Vagina (tissue), 2 donors: ENCODE data around the gene EXOC6B. TPM values are rescaled to one million over a fixed set of nuclear protein-coding genes. Genes with fewer than 3 reads are reported as not detected.

ENCODE experiments used
- DNase-seq, 2 donors: peaks; one replicate each; pipeline ENCODE4 v3.0.0-alpha.2; 2017; ENCODE audit errors: extremely low spot score in 2 of 2
- H3K27ac ChIP-seq: fragments of 200-600 bp; sonication (generic); one replicate; pipeline ENCODE4 v1.5.1; 2019
- H3K27me3 ChIP-seq: fragments of 200-600 bp; sonication (generic); one replicate; pipeline ENCODE4 v1.5.1; 2019
- H3K36me3 ChIP-seq, 2 donors: fragments of 200-600 bp; sonication (generic); one replicate each; pipeline ENCODE4 v1.5.1; 2017 to 2019
- H3K4me1 ChIP-seq: fragments of 200-600 bp; sonication (generic); one replicate; pipeline ENCODE4 v1.5.1; 2019
- H3K4me3 ChIP-seq, 2 donors: fragments of 200-600 bp; sonication (generic); 1 replicate in 1 of 2; 2 replicates in 1 of 2; pipeline ENCODE4 v1.5.1; 2016 to 2019
- H3K9me3 ChIP-seq: fragments of 200-600 bp; sonication (generic); one replicate; pipeline ENCODE4 v1.5.1; 2019
- POLR2A ChIP-seq, 2 donors: fragments of 450-650 bp; IDR thresholded peaks; one replicate each; pipeline ENCODE4 v1.6.1; 2017; ENCODE audit warnings: antibody characterized with exemption in 2 of 2, mild to moderate bottlenecking in 2 of 2, moderate library complexity in 2 of 2
- POLR2AphosphoS5 ChIP-seq, 2 donors: sonication (generic); formaldehyde crosslinking; IDR thresholded peaks; one replicate each; pipeline ENCODE4 v1.9.0; 2017; ENCODE audit warnings: antibody characterized with exemption in 2 of 2, mild to moderate bottlenecking in 2 of 2, low read depth in 1 of 2; ENCODE audit not compliant: insufficient read depth in 1 of 2
- intact Hi-C: fragments of 100-400 bp; cut with DNase I; formaldehyde crosslinking; loops from one replicate; pipeline ENCODE4 v1.15.1; 2023
- total RNA-seq: library from RNA; depleted of rRNA; stranded (reverse); fragments of >200 nt; gene quantifications from one replicate; pipeline ENCODE4 v1.2.3, GENCODE V29; 2016
- TF ChIP-seq, protein P1 (sequence below), 3 experiments: fragments of 450-650 bp in 2 of 3; fragments of 200-600 bp in 1 of 3; sonication (generic) in 1 of 3; IDR thresholded peaks; one replicate each; pipeline ENCODE4 v1.5.1; 2017 to 2019; ENCODE audit warnings: antibody characterized with exemption in 3 of 3, mild to moderate bottlenecking in 2 of 3, moderate library complexity in 2 of 3

The EXOC6B gene
- total RNA-seq, 1 donor from 2014 or later = 41.5 TPM

GRCh38 chr2:72254831-72255451 lies 570.9 kb downstream of the EXOC6B start:
- Histone ChIP-seq H3K27ac (no peak overlapping the region), H3K36me3 (no peaks in the 10 kb centered on the region), H3K4me1 (no peaks in the 10 kb centered on the region), H3K27me3 (no peaks in the 10 kb centered on the region), H3K4me3 (no peak overlapping the region), H3K9me3 (no peaks in the 10 kb centered on the region)
- DNase-seq = no peak
- TF ChIP-seq, protein P1, sequence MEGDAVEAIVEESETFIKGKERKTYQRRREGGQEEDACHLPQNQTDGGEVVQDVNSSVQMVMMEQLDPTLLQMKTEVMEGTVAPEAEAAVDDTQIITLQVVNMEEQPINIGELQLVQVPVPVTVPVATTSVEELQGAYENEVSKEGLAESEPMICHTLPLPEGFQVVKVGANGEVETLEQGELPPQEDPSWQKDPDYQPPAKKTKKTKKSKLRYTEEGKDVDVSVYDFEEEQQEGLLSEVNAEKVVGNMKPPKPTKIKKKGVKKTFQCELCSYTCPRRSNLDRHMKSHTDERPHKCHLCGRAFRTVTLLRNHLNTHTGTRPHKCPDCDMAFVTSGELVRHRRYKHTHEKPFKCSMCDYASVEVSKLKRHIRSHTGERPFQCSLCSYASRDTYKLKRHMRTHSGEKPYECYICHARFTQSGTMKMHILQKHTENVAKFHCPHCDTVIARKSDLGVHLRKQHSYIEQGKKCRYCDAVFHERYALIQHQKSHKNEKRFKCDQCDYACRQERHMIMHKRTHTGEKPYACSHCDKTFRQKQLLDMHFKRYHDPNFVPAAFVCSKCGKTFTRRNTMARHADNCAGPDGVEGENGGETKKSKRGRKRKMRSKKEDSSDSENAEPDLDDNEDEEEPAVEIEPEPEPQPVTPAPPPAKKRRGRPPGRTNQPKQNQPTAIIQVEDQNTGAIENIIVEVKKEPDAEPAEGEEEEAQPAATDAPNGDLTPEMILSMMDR (IDR thresholded peaks at IDR 0.05) = no peak
- TF ChIP-seq POLR2A (IDR thresholded peaks at IDR 0.05) (no peak), POLR2AphosphoS5 (IDR thresholded peaks at IDR 0.05; ENCODE audit: insufficient read depth in 1 of 2, low read depth in 1 of 2) (no peak)
- intact Hi-C loops = no loop called here

DNA sequence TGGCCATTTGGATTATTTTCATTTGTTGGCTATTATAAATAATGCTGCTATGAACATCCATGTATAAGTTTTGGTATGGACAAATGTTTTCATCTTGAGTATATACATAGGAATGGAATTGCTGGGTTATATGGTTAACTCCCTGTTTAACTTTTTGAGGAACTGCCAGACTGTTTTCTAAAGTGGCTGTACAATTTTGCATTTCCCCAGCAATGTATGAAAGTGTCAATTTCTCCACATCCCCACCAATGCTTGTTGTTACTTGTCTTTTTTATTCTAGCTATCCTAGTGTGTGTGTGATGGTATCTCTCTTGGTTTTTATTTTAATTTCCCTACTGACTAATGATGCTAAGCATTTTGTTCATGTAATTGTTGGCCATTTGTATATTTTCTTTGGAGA lies 587.5 kb downstream of the EXOC6B start:
- no peak for DNase-seq
- no peak overlapping the region for H3K27ac ChIP-seq
- TF ChIP-seq POLR2AphosphoS5 (IDR thresholded peaks at IDR 0.05; ENCODE audit: insufficient read depth in 1 of 2, low read depth in 1 of 2) = no peak
- TF ChIP-seq, protein P1 (IDR thresholded peaks at IDR 0.05) = no peak
- peaks cover 17% of the 10 kb centered on the region for H3K4me1 ChIP-seq
- no peaks in the 10 kb centered on the region for H3K36me3 ChIP-seq
- H3K9me3 ChIP-seq = no peaks in the 10 kb centered on the region
- intact Hi-C loops = no loop called here
- H3K4me3 ChIP-seq = no peak overlapping the region
- H3K27me3 ChIP-seq = no peaks in the 10 kb centered on the region

DNA sequence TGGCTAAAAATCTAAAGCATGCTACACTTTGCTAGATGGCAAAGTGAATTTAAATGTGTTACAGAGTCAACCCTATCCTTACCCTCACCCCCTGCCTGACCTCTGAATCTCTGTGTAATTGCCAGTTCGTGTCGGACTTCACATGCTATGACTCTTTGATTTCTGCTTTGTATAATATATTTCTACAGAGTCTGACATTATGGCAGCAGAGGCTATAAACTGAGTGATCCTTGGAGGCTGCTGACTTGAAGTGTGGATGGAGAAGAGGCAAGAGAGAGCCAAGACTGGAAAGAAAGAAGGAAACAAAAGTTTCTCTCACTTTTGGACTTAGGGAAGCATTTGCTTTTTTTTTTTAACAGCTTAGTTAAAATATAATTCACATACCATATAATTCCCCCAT lies 588.3 kb downstream of the EXOC6B start:
- H3K9me3 ChIP-seq = no peaks in the 10 kb centered on the region
- no peak overlapping the region for H3K4me3 ChIP-seq
- H3K27ac ChIP-seq = no peak overlapping the region
- intact Hi-C loops = no loop called here
- TF ChIP-seq POLR2A (IDR thresholded peaks at IDR 0.05) (no peak), POLR2AphosphoS5 (IDR thresholded peaks at IDR 0.05; ENCODE audit: insufficient read depth in 1 of 2, low read depth in 1 of 2) (no peak)
- TF ChIP-seq, protein P1 (IDR thresholded peaks at IDR 0.05) = no peak
- H3K27me3 ChIP-seq = no peaks in the 10 kb centered on the region
- DNase-seq = no peak
- peaks cover 17% of the 10 kb centered on the region for H3K4me1 ChIP-seq
- no peaks in the 10 kb centered on the region for H3K36me3 ChIP-seq

DNA sequence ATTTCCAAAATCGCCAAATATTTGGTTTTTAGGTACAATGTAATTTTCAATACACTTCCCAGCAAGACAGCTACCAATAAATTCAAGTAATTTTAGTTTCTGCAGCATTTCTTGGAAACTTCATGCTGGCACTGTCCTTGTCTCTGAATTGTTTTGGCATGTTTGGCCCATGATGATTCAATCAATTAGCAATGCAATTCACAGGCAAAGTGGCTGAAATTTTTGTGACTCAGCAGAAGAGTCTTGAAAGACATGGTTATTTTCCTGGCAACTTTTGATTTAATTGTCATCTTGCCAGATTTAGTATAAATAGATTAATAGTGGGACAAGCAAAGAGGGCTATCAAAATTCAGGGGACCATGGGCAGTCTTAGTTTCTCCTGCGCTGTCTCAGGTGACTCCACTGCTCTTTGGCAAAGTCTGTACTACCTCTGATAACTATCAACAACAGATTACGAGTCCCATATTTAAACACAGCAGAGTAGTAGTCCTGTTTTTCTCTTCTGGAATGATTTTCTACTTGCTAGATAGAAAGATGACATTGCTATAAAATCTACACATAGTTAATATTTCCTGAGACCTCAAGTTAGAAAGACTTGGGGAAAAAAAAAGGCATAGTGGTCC lies 589.3 kb downstream of the EXOC6B start:
- TF ChIP-seq POLR2AphosphoS5 (IDR thresholded peaks at IDR 0.05; ENCODE audit: insufficient read depth in 1 of 2, low read depth in 1 of 2) = peak in 1 of 2 donors; percentile 20
- TF ChIP-seq POLR2A (IDR thresholded peaks at IDR 0.05) = no peak
- no peaks in the 10 kb centered on the region for H3K9me3 ChIP-seq
- no peaks in the 10 kb centered on the region for H3K27me3 ChIP-seq
- peaks cover 17% of the 10 kb centered on the region for H3K4me1 ChIP-seq
- no peak overlapping the region for H3K27ac ChIP-seq
- H3K36me3 ChIP-seq = no peaks in the 10 kb centered on the region
- H3K4me3 ChIP-seq = no peak overlapping the region
- no peak for DNase-seq
- intact Hi-C loops = no loop called here

DNA sequence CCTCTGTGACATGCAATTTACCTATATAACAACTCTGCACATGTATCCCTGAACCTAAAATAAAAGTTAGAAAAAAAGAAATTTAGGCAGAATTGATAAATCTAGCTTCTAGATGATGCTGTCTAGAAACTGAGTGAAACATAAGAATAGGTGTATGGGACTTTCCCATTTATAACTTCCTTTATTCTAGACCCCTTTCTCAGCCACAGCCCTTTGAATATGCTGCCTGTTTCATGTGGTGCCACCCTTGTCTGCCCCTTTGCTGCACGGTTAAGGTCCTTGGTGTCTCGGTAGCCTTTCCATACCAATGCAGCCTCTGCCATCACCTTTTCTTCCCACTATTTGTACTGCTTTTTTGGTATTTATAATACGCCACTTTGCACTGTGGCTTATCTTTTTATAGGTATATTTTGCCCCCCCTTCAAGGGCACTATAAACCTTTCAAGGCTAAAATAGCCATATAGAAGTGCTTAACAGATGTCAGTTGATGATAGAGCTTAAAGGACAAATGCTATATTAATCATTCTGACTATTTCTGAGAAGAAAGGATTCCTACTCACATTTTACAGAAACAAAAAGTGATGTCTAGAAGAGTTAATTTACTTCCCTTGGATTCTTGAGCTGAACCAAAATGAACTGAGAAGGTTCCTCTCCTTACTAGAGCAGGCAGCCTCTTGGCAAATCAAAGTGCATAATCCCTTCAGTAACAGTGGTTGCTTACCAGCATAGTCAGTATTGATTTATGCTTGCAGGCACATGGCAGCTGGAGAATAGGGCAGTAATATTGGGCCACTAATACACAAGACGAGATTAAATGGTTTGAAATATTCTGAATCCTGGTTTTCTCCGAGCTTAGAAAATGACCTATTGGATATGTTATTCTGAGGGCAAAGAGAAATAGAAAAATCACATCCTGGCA lies 590.1 kb downstream of the EXOC6B start:
- no peak overlapping the region for H3K4me3 ChIP-seq
- H3K36me3 ChIP-seq = no peaks in the 10 kb centered on the region
- no peaks in the 10 kb centered on the region for H3K9me3 ChIP-seq
- TF ChIP-seq POLR2AphosphoS5 (IDR thresholded peaks at IDR 0.05; ENCODE audit: insufficient read depth in 1 of 2, low read depth in 1 of 2) (no peak), POLR2A (IDR thresholded peaks at IDR 0.05) (no peak)
- TF ChIP-seq, protein P1 (IDR thresholded peaks at IDR 0.05) = no peak
- peaks cover 17% of the 10 kb centered on the region for H3K4me1 ChIP-seq
- H3K27me3 ChIP-seq = no peaks in the 10 kb centered on the region
- intact Hi-C loops = no loop called here
- DNase-seq = no peak
- H3K27ac ChIP-seq = no peak overlapping the region
